IMR-90 (cell line): ENCODE results near the gene PARP16. TPM values are rescaled to one million over a fixed set of nuclear protein-coding genes. Genes with fewer than 3 reads are reported as not detected.

Experiments
- ATAC-seq: fragments of 200-7000 bp; cut with Tn5 transposase; 2 replicates; pipeline ENCODE4 v1.9.1; 2020; ENCODE audit warnings: low read depth, mild to moderate bottlenecking, moderate library complexity
- BruUV-seq: library from RNA; stranded (reverse); fragments of 400-500 nt; replicated peaks from 2 replicates; lab custom pipeline; 2021; lab: Mats Ljungman, UMichigan
- CTCF ChIA-PET: fragments of 300-600 bp; formaldehyde crosslinking; extraction: SDS; loops from one replicate; lab custom pipeline; 2021; ENCODE audit warnings: antibody characterized with exemption; lab: Yijun Ruan, JAX
- POLR2A ChIA-PET: fragments of 300-600 bp; sonication (Branson Sonifier 250); formaldehyde crosslinking; loops from one replicate; lab custom pipeline; 2022; ENCODE audit warnings: antibody characterized with exemption; ENCODE audit not compliant: unreplicated experiment; lab: Charles Lee
- DNase-seq: peaks from one replicate; pipeline ENCODE4 v3.0.0; 2013
- H2AFZ ChIP-seq: replicated peaks from 2 replicates; pipeline ENCODE3; 2013; ENCODE audit warnings: low read length, mild to moderate bottlenecking; ENCODE audit not compliant: poor library complexity
- H2AK5ac ChIP-seq: 2 replicates; pipeline ENCODE4 v1.6.1; 2013; ENCODE audit warnings: low read depth, low read length, inconsistent platforms
- H2AK9ac ChIP-seq: replicated peaks from 2 replicates; pipeline ENCODE3; 2013; ENCODE audit warnings: mild to moderate bottlenecking, low read depth, low read length, moderate library complexity; ENCODE audit not compliant: poor library complexity
- H2BK120ac ChIP-seq: 2 replicates; pipeline ENCODE4 v1.6.1; 2013; ENCODE audit warnings: low read depth, low read length, inconsistent platforms
- H2BK15ac ChIP-seq: 3 replicates; pipeline ENCODE4 v1.6.1; 2013; ENCODE audit warnings: low read depth, low read length, inconsistent platforms
- H2BK20ac ChIP-seq: 2 replicates; pipeline ENCODE4 v1.6.1; 2013; ENCODE audit warnings: low read depth, mild to moderate bottlenecking, inconsistent platforms, low read length, moderate library complexity
- H2BK5ac ChIP-seq: 2 replicates; pipeline ENCODE4 v1.6.1; 2013; ENCODE audit warnings: mild to moderate bottlenecking, low read depth, low read length, inconsistent platforms; ENCODE audit not compliant: poor library complexity, severe bottlenecking
- H3K14ac ChIP-seq: replicated peaks from 2 replicates; pipeline ENCODE4 v1.6.1; 2013; ENCODE audit warnings: low read depth, low read length, inconsistent platforms
- H3K18ac ChIP-seq: 2 replicates; pipeline ENCODE4 v1.6.1; 2013; ENCODE audit warnings: low read depth, low read length, control low read depth
- H3K23ac ChIP-seq: 2 replicates; pipeline ENCODE4 v1.6.1; 2013; ENCODE audit warnings: low read depth, low read length, inconsistent platforms
- H3K27ac ChIP-seq: 2 replicates; pipeline ENCODE4 v1.5.1; 2013; ENCODE audit warnings: mild to moderate bottlenecking, control low read depth, low read length; ENCODE audit not compliant: insufficient read depth
- H3K27me3 ChIP-seq: 2 replicates; pipeline ENCODE4 v1.6.1; 2013; ENCODE audit warnings: low read length; ENCODE audit not compliant: control insufficient read depth, insufficient read depth
- H3K36me3 ChIP-seq: 2 replicates; pipeline ENCODE4 v1.6.1; 2013; ENCODE audit warnings: low read length, mixed read lengths; ENCODE audit not compliant: control insufficient read depth, insufficient read depth
- H3K4ac ChIP-seq: 2 replicates; pipeline ENCODE4 v1.6.1; 2013; ENCODE audit warnings: low read depth, low read length, inconsistent platforms
- H3K4me1 ChIP-seq: 2 replicates; pipeline ENCODE4 v1.6.1; 2013; ENCODE audit warnings: low read length, mixed read lengths; ENCODE audit not compliant: control insufficient read depth, insufficient read depth
- H3K4me2 ChIP-seq: 2 replicates; pipeline ENCODE4 v1.6.1; 2013; ENCODE audit warnings: low read depth, mild to moderate bottlenecking, control low read depth, low read length, moderate library complexity
- H3K4me3 ChIP-seq: 2 replicates; pipeline ENCODE4 v1.5.1; 2013; ENCODE audit warnings: low read depth, mild to moderate bottlenecking, control low read depth, low read length, moderate library complexity; ENCODE audit not compliant: insufficient read depth
- H3K56ac ChIP-seq: 2 replicates; pipeline ENCODE4 v1.6.1; 2013; ENCODE audit warnings: low read length, inconsistent platforms; ENCODE audit not compliant: insufficient read depth; ENCODE audit errors: extremely low read depth
- H3K79me1 ChIP-seq, 2 experiments: 2 replicates each; pipeline ENCODE4 v1.6.1; 2013; ENCODE audit warnings: low read length in 2 of 2, inconsistent platforms in 1 of 2, low read depth in 1 of 2
- H3K9ac ChIP-seq: 2 replicates; pipeline ENCODE4 v1.6.1; 2013; ENCODE audit warnings: low read depth, low read length, control low read depth
- H3K9me1 ChIP-seq: 2 replicates; pipeline ENCODE4 v1.6.1; 2013; ENCODE audit warnings: low read length, inconsistent platforms; ENCODE audit not compliant: insufficient read depth
- H3K9me3 ChIP-seq: 2 replicates; pipeline ENCODE4 v1.6.1; 2013; ENCODE audit warnings: low read length; ENCODE audit not compliant: control insufficient read depth, insufficient read depth
- H4K20me1 ChIP-seq: 2 replicates; pipeline ENCODE4 v1.6.1; 2013; ENCODE audit warnings: low read length, inconsistent platforms; ENCODE audit not compliant: insufficient read depth
- H4K5ac ChIP-seq: 2 replicates; pipeline ENCODE4 v1.6.1; 2013; ENCODE audit warnings: mild to moderate bottlenecking, low read depth, low read length, control low read depth
- H4K8ac ChIP-seq, 2 experiments: 2 replicates each; pipeline ENCODE4 v1.6.1; 2013; ENCODE audit warnings: low read depth in 2 of 2, low read length in 2 of 2, control low read depth in 1 of 2, inconsistent platforms in 1 of 2
- H4K91ac ChIP-seq: 2 replicates; pipeline ENCODE4 v1.6.1; 2013; ENCODE audit warnings: low read depth, low read length, inconsistent platforms; ENCODE audit not compliant: insufficient read depth
- BHLHE40 ChIP-seq: fragments of 150-350 bp; IDR thresholded peaks from 2 replicates; pipeline ENCODE4 v1.6.1; 2016; ENCODE audit warnings: mild to moderate bottlenecking, low read depth, low read length
- CEBPB ChIP-seq: IDR thresholded peaks from 2 replicates; pipeline ENCODE4 v1.6.1; 2012; ENCODE audit warnings: low read depth, low read length, improper control_type of control experiment
- CHD1 ChIP-seq: IDR thresholded peaks from 2 replicates; pipeline ENCODE4 v1.6.1; 2012; ENCODE audit warnings: low read depth, low read length, improper control_type of control experiment
- FOS ChIP-seq: fragments of 150-350 bp; IDR thresholded peaks from 2 replicates; pipeline ENCODE4 v1.6.1; 2016; ENCODE audit warnings: low read depth, low read length
- MAZ ChIP-seq: IDR thresholded peaks from 2 replicates; pipeline ENCODE4 v1.6.1; 2012; ENCODE audit warnings: low read depth, mild to moderate bottlenecking, low read length, improper control_type of control experiment, moderate library complexity, borderline replicate concordance
- USF2 ChIP-seq: fragments of 150-350 bp; IDR thresholded peaks from 2 replicates; pipeline ENCODE4 v1.6.1; 2017; ENCODE audit warnings: mild to moderate bottlenecking, antibody characterized with exemption, low read length, low read depth
- WGBS, 2 experiments: methylation state at CpG; one replicate each; pipeline versions ENCODE4 v1.1.5 to v1.1.7; 2013; ENCODE audit warnings: missing lambda C conversion rate in 2 of 2; ENCODE audit not compliant: insufficient read length in 1 of 2; ENCODE audit errors: extremely low coverage in 2 of 2; 5-methylcytosine and 5-hydroxymethylcytosine counted together
- dilution Hi-C: fragments of 300-500 bp; cut with HindIII; formaldehyde crosslinking; loops from one replicate; pipeline ENCODE4 v1.14.3; 2018; ENCODE audit warnings: low sequenced_read_pairs; ENCODE audit not compliant: unreplicated experiment
- in situ Hi-C: fragments of 300-500 bp; cut with MboI; formaldehyde crosslinking; loops from 3 replicates; pipeline ENCODE4 v1.14.3; 2019; ENCODE audit warnings: low sequenced_read_pairs, inconsistent platforms, mixed read lengths
- intact Hi-C: fragments of 100-400 bp; cut with micrococcal nuclease; formaldehyde crosslinking; loops from 2 replicates; pipeline ENCODE4 v1.10.0; 2022
- polyA plus RNA-seq, 3 experiments: library from polyadenylated mRNA; depleted of rRNA; stranded (reverse); fragments of >200 nt; gene quantifications; 2 replicates each; pipeline ENCODE4 v1.2.3, GENCODE V29; 2012; ENCODE audit warnings: low replicate concordance in 1 of 3
- total RNA-seq: library from RNA; depleted of rRNA; stranded (reverse); fragments of >200 nt; gene quantifications from 2 replicates; pipeline ENCODE4 v1.2.3, GENCODE V29; 2012
- TF ChIP-seq, protein P1 (sequence below): fragments of 150-350 bp; IDR thresholded peaks from 2 replicates; pipeline ENCODE4 v1.6.1; 2016; ENCODE audit warnings: low read depth, mild to moderate bottlenecking, low read length, moderate library complexity, borderline replicate concordance

The PARP16 gene
- total and polyA plus RNA-seq, 2 of the 4 experiments (the other 2 are of a cell fraction) = 1.3 to 5.0 TPM

GRCh38 chr15:65254758-65255157 is 31.9 kb downstream of the PARP16 start:
- Histone ChIP-seq H4K8ac (no peak overlapping the region), H3K4me1 (peaks cover 5% of the 10 kb centered on the region; the same call in 1 of the 2 replicates), H4K5ac (no peak overlapping the region), H4K91ac (no peak overlapping the region), H3K18ac (no peak overlapping the region), H2BK15ac (no peak overlapping the region), H2BK120ac (no peak overlapping the region), H3K4ac (no peak overlapping the region), H3K36me3 (peaks cover 5% of the 10 kb centered on the region; the same call in 1 of the 2 replicates), H3K9ac (no peak overlapping the region), H2AK5ac (no peak overlapping the region), H4K20me1 (no peaks in the 10 kb centered on the region), H3K14ac (no peak overlapping the region), H3K27ac (no peak overlapping the region), H3K79me1 (no peaks in the 10 kb centered on the region), H3K27me3 (no peaks in the 10 kb centered on the region), H3K4me3 (no peak overlapping the region), H3K4me2 (no peak overlapping the region), H2BK20ac (no peak overlapping the region), H2AFZ (no peak overlapping the region), H3K9me1 (no peaks in the 10 kb centered on the region), H3K56ac (no peak overlapping the region), H3K9me3 (no peaks in the 10 kb centered on the region), H3K23ac (no peak overlapping the region), H2AK9ac (no peak overlapping the region), H2BK5ac (no peak overlapping the region)
- WGBS, 2 experiments = 100% methylated on average over 1 of the region's 1 CpG; no CpG with 5 or more reads in 1 of the 2 experiments
- BruUV-seq = no TSS peak
- dilution Hi-C loops (no loop called here), intact Hi-C loops (no loop called here), in situ Hi-C loops (no loop called here)
- CTCF ChIA-PET = no interaction called here
- no peak; the same call in 1 of the 2 replicates for ATAC-seq
- DNase-seq = no peak
- POLR2A ChIA-PET = no interaction called here
- no peak for TF ChIP-seq FOS
- no peak for TF ChIP-seq USF2
- TF ChIP-seq, protein P1, sequence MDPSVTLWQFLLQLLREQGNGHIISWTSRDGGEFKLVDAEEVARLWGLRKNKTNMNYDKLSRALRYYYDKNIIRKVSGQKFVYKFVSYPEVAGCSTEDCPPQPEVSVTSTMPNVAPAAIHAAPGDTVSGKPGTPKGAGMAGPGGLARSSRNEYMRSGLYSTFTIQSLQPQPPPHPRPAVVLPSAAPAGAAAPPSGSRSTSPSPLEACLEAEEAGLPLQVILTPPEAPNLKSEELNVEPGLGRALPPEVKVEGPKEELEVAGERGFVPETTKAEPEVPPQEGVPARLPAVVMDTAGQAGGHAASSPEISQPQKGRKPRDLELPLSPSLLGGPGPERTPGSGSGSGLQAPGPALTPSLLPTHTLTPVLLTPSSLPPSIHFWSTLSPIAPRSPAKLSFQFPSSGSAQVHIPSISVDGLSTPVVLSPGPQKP = no peak
- no peak for TF ChIP-seq BHLHE40
- TF ChIP-seq CHD1 = no peak
- no peak for TF ChIP-seq CEBPB
- TF ChIP-seq MAZ = no peak
